Stimulated activated CD4-positive, alpha-beta T cell treated with anti-CD3 and anti-CD28 coated beads, Interleukin-12 subunit alpha, Interleukin-12 subunit beta, amount 100 ng/mL, for 24 hours (primary cell): ENCODE measurements around the gene AUTS2.
"Not testable (repeated sequence)": the region's sequence is repeated elsewhere in the genome, so short reads cannot be mapped to it uniquely, and the experiment has no call there.

Experiments used
- DNase-seq, 2 experiments: peaks; one replicate each; pipeline ENCODE4 v3.0.0-alpha.2; 2020; ENCODE audit warnings: low read depth in 2 of 2

Gene AUTS2

GRCh38 chr7:69761290-69761922 is 163.1 kb downstream of the AUTS2 start:
- DNase-seq, result no peak

GRCh38 chr7:69762821-69763352 is 164.6 kb downstream of the AUTS2 start:
- DNase-seq, result no peak

GRCh38 chr7:69763513-69763912 is 165.2 kb downstream of the AUTS2 start:
- no peak for DNase-seq

- no peak for DNase-seq
Observed at GRCh38 chr7:69764147-69764546, 165.9 kb downstream of the AUTS2 start.

GRCh38 chr7:69764681-69765080 is 166.4 kb downstream of the AUTS2 start:
- DNase-seq, result no peak

- no peak for DNase-seq
Observed at GRCh38 chr7:69765879-69766278, 167.6 kb downstream of the AUTS2 start.

- no peak for DNase-seq
Observed at GRCh38 chr7:69768986-69769595, 170.8 kb downstream of the AUTS2 start.

GRCh38 chr7:69769826-69770225 is 171.6 kb downstream of the AUTS2 start:
- no peak for DNase-seq

GRCh38 chr7:69770613-69771012 is 172.3 kb downstream of the AUTS2 start:
- no peak for DNase-seq

GRCh38 chr7:69772718-69773436 is 174.6 kb downstream of the AUTS2 start:
- DNase-seq, result no peak

GRCh38 chr7:69773535-69774225 is 175.4 kb downstream of the AUTS2 start:
- no peak for DNase-seq

GRCh38 chr7:69775231-69775771 is 177.0 kb downstream of the AUTS2 start:
- DNase-seq, result no peak

- DNase-seq, result no peak
Observed at GRCh38 chr7:69776611-69777010, 178.3 kb downstream of the AUTS2 start.

- no peak for DNase-seq
Observed at GRCh38 chr7:69778138-69778537, 179.9 kb downstream of the AUTS2 start.

GRCh38 chr7:69780379-69780778 is 182.1 kb downstream of the AUTS2 start:
- DNase-seq, result no peak

- DNase-seq, result no peak
Observed at GRCh38 chr7:69781412-69781846, 183.2 kb downstream of the AUTS2 start.

- DNase-seq, result no peak
Observed at GRCh38 chr7:69782917-69783684, 184.8 kb downstream of the AUTS2 start.

- not testable (repeated sequence) for DNase-seq
Observed at GRCh38 chr7:69786130-69786529, 187.9 kb downstream of the AUTS2 start.

GRCh38 chr7:69786730-69787395 is 188.6 kb downstream of the AUTS2 start:
- no peak for DNase-seq

GRCh38 chr7:69787736-69788431 is 189.6 kb downstream of the AUTS2 start:
- DNase-seq, result no peak
